HCT116 (cell line): ENCODE measurements around the gene LDB2. TPM values are rescaled to one million over a fixed set of nuclear protein-coding genes. Genes with fewer than 3 reads are reported as not detected.

Experiments used
- ATAC-seq: fragments of 200-7000 bp; cut with Tn5 transposase; 2 replicates; pipeline ENCODE4 v1.9.1; 2020; ENCODE audit warnings: mild to moderate bottlenecking, moderate library complexity
- BruUV-seq: library from RNA; stranded (reverse); fragments of 400-500 nt; replicated peaks from 2 replicates; lab custom pipeline; 2021; lab: Mats Ljungman, UMichigan
- CTCF ChIA-PET: fragments of 300-600 bp; sonication (Branson Sonifier 250); formaldehyde crosslinking; loops from one replicate; lab custom pipeline; 2021; ENCODE audit warnings: antibody characterized with exemption; lab: Charles Lee
- POLR2A ChIA-PET: fragments of 300-600, 350-600 bp; sonication (Branson Sonifier 250); formaldehyde crosslinking; loops from one replicate; lab custom pipeline; 2021; ENCODE audit warnings: antibody characterized with exemption; lab: Charles Lee
- RAD21 ChIA-PET, 2 experiments: fragments of 300-600 bp; sonication (Branson Sonifier 250); formaldehyde crosslinking; loops; one replicate each; lab custom pipeline; 2023; ENCODE audit warnings: low total read pairs in 2 of 2; ENCODE audit not compliant: uncharacterized antibody in 2 of 2, unreplicated experiment in 2 of 2, low non-redundant PET in 1 of 2; lab: Charles Lee
- DNase-seq: peaks from one replicate; pipeline ENCODE4 v3.0.0-alpha.2; 2010; ENCODE audit warnings: low read depth, low spot score
- H2AFZ ChIP-seq: fragments of 200-600 bp; shearing (Covaris generic), sonication (generic); 2 replicates; pipeline ENCODE4 v1.6.1; 2017; ENCODE audit warnings: low read depth, mixed run types, mixed read lengths, antibody characterized with exemption, low read length; ENCODE audit not compliant: poor library complexity, severe bottlenecking
- H3K27ac ChIP-seq: 2 replicates; pipeline ENCODE4 v1.5.1; 2012; ENCODE audit warnings: low read depth, low read length
- H3K27me3 ChIP-seq: fragments of 200-600 bp; sonication (generic); 2 replicates; pipeline ENCODE4 v1.6.1; 2016; ENCODE audit warnings: mixed run types, low read length, mixed read lengths; ENCODE audit not compliant: insufficient read depth
- H3K36me3 ChIP-seq, 2 experiments: fragments of 200-500 bp in 1 of 2; fragments of 200-600 bp in 1 of 2; sonication (Bioruptor generic) in 1 of 2; sonication (generic) in 1 of 2; 2 replicates each; pipeline versions ENCODE4 v1.5.1 to v1.6.1; 2014 to 2016; ENCODE audit warnings: low read length in 2 of 2, inconsistent platforms in 1 of 2, mixed read lengths in 1 of 2, mixed run types in 1 of 2; ENCODE audit not compliant: insufficient read depth in 2 of 2, control insufficient read depth in 1 of 2
- H3K4me1 ChIP-seq, 2 experiments: fragments of 200-600 bp in 1 of 2; sonication (generic) in 1 of 2; 2 replicates each; pipeline versions ENCODE4 v1.5.1 to v1.6.1; 2012 to 2017; ENCODE audit warnings: low read length in 2 of 2, inconsistent platforms in 1 of 2, mild to moderate bottlenecking in 1 of 2, mixed read lengths in 1 of 2, mixed run types in 1 of 2, moderate library complexity in 1 of 2; ENCODE audit not compliant: insufficient read depth in 2 of 2, control insufficient read depth in 1 of 2
- H3K4me2 ChIP-seq: fragments of 200-600 bp; sonication (generic); 2 replicates; pipeline ENCODE4 v1.6.1; 2017; ENCODE audit warnings: mixed run types, low read length, mixed read lengths
- H3K4me3 ChIP-seq, 2 experiments: fragments of 200-600 bp in 1 of 2; sonication (generic) in 1 of 2; replicated peaks in 1 of 2; 2 replicates each; pipeline ENCODE4 v1.5.1; 2011 to 2016; ENCODE audit warnings: low read length in 2 of 2, control low read depth in 1 of 2, low read depth in 1 of 2, mild to moderate bottlenecking in 1 of 2, mixed read lengths in 1 of 2, mixed run types in 1 of 2
- H3K79me2 ChIP-seq: fragments of 200-600 bp; sonication (generic); 2 replicates; pipeline ENCODE4 v1.6.1; 2017; ENCODE audit warnings: mild to moderate bottlenecking, mixed run types, low read length, moderate library complexity, mixed read lengths; ENCODE audit not compliant: insufficient read depth
- H3K9ac ChIP-seq: fragments of 200-600 bp; sonication (generic); 2 replicates; pipeline ENCODE4 v1.6.1; 2016; ENCODE audit warnings: low read length, mixed read lengths
- H3K9me2 ChIP-seq: fragments of 200-600 bp; sonication (generic), shearing (Covaris generic); 2 replicates; pipeline ENCODE4 v1.6.1; 2017; ENCODE audit warnings: mixed run types, mild to moderate bottlenecking, moderate library complexity; ENCODE audit not compliant: insufficient read depth
- H3K9me3 ChIP-seq, 2 experiments: fragments of 200-500 bp in 1 of 2; fragments of 200-600 bp in 1 of 2; sonication (Bioruptor generic) in 1 of 2; sonication (generic) in 1 of 2; 2 replicates each; pipeline ENCODE4 v1.6.1; 2014 to 2017; ENCODE audit warnings: low read length in 2 of 2, mixed read lengths in 2 of 2, inconsistent platforms in 1 of 2, low read depth in 1 of 2, mild to moderate bottlenecking in 1 of 2, mixed run types in 1 of 2, moderate library complexity in 1 of 2; ENCODE audit not compliant: control insufficient read depth in 1 of 2, insufficient read depth in 1 of 2
- H4K20me1 ChIP-seq: fragments of 200-600 bp; sonication (generic), shearing (Covaris generic); 2 replicates; pipeline ENCODE4 v1.6.1; 2017; ENCODE audit warnings: mixed run types, mild to moderate bottlenecking, moderate library complexity; ENCODE audit not compliant: insufficient read depth
- CEBPB ChIP-seq: IDR thresholded peaks from 2 replicates; pipeline ENCODE4 v1.6.1; 2012; ENCODE audit warnings: low read depth
- FOSL1 ChIP-seq: IDR thresholded peaks from 2 replicates; pipeline ENCODE4 v1.6.1; 2012; ENCODE audit warnings: low read depth
- POLR2A ChIP-seq: IDR thresholded peaks from 2 replicates; pipeline ENCODE4 v1.7.0; 2011; ENCODE audit warnings: borderline replicate concordance; ENCODE audit not compliant: insufficient read depth, insufficient read length; ENCODE audit errors: extremely low read depth
- POLR2AphosphoS5 ChIP-seq: IDR thresholded peaks from 2 replicates; pipeline ENCODE4 v1.6.1; 2011; ENCODE audit warnings: mild to moderate bottlenecking, low read depth, low read length, moderate library complexity
- RAD21 ChIP-seq: IDR thresholded peaks from 2 replicates; pipeline ENCODE4 v1.6.1; 2012; ENCODE audit warnings: low read depth, mild to moderate bottlenecking
- SIN3A ChIP-seq: IDR thresholded peaks from 2 replicates; pipeline ENCODE4 v1.6.1; 2012; ENCODE audit warnings: low read depth
- SRF ChIP-seq: IDR thresholded peaks from 2 replicates; pipeline ENCODE4 v1.6.1; 2012; ENCODE audit warnings: low read depth
- TCF7L2 ChIP-seq: IDR thresholded peaks from 2 replicates; pipeline ENCODE4 v1.7.0; 2011; ENCODE audit warnings: borderline replicate concordance, inconsistent platforms; ENCODE audit not compliant: insufficient read depth, insufficient read length; ENCODE audit errors: extremely low read depth
- ZFX ChIP-seq: fragments of 450-650 bp; IDR thresholded peaks from 2 replicates; pipeline ENCODE4 v1.6.1; 2017
- ZNF274 ChIP-seq: fragments of 200-500 bp; sonication (Bioruptor generic); IDR thresholded peaks from 2 replicates; pipeline ENCODE4 v1.6.1; 2014; ENCODE audit warnings: mild to moderate bottlenecking, low read depth, low read length, inconsistent platforms
- intact Hi-C: fragments of 100-400 bp; cut with micrococcal nuclease; formaldehyde crosslinking; loops from 2 replicates; pipeline ENCODE4 v1.10.0; 2022
- total RNA-seq: library from RNA; stranded (reverse); gene quantifications from one replicate; pipeline ENCODE4 v1.2.1, GENCODE V29; 2021; ENCODE audit not compliant: unreplicated experiment
- TF ChIP-seq, protein P1 (sequence below): IDR thresholded peaks from 2 replicates; pipeline ENCODE4 v1.6.1; 2012
- TF ChIP-seq, protein P2 (sequence below): IDR thresholded peaks from 2 replicates; pipeline ENCODE4 v1.6.1; 2012; ENCODE audit warnings: low read depth
- TF ChIP-seq, protein P3 (sequence below), 3 experiments: fragments of 200-600 bp in 1 of 3; sonication (generic) in 1 of 3; IDR thresholded peaks in 2 of 3; conservative IDR thresholded peaks in 1 of 3; 2 replicates each; pipeline ENCODE4 v1.5.1; 2012 to 2017; ENCODE audit warnings: low read depth in 2 of 3, low read length in 2 of 3, antibody characterized with exemption in 1 of 3, borderline replicate concordance in 1 of 3, control low read depth in 1 of 3, mild to moderate bottlenecking in 1 of 3, mixed read lengths in 1 of 3, mixed run types in 1 of 3, moderate library complexity in 1 of 3; ENCODE audit not compliant: insufficient read depth in 1 of 3

LDB2 gene
- total RNA-seq, 1 experiment from 2014 or later, result 0.12 TPM

DNA sequence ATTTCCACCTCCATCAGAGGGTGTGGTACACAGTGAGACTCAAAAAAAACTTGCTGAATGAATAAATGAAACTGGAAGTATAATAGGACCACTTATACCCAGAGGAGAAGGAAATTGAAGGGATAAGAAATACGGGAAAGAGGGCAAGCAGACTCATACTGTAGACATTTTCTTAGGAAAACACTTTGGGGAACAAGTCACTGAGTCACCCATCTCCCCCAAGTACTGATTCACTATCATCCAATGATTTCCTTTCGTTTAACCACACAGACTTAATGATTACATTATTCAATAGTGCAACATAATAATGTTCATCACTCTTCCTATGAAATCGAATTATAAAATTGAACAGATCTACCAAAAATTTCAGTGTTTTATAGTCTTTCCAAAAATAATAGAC is 97.1 kb downstream of the LDB2 start:
- Histone ChIP-seq H3K27me3 (0 out of 2 replicates have a peak, but pooled peaks cover 1% of the 10 kb centered on the region), H3K79me2 (no peaks in the 10 kb centered on the region), H3K9me2 (no peaks in the 10 kb centered on the region), H3K4me2 (no peak overlapping the region), H3K4me1 (no peaks in the 10 kb centered on the region), H2AFZ (no peak overlapping the region), H3K36me3 (no peaks in the 10 kb centered on the region), H4K20me1 (no peaks in the 10 kb centered on the region), H3K27ac (no peak overlapping the region), H3K9ac (no peak overlapping the region), H3K9me3 (no peaks in the 10 kb centered on the region), H3K4me3 (no peak overlapping the region)
- ATAC-seq, result no peak
- TF ChIP-seq POLR2AphosphoS5 (no peak), CEBPB (no peak), ZNF274 (no peak), POLR2A (no peak), TCF7L2 (no peak), FOSL1 (no peak), SRF (no peak), RAD21 (no peak), ZFX (no peak), SIN3A (no peak)
- TF ChIP-seq, protein P1, sequence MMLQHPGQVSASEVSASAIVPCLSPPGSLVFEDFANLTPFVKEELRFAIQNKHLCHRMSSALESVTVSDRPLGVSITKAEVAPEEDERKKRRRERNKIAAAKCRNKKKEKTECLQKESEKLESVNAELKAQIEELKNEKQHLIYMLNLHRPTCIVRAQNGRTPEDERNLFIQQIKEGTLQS, result no peak
- TF ChIP-seq, protein P2, sequence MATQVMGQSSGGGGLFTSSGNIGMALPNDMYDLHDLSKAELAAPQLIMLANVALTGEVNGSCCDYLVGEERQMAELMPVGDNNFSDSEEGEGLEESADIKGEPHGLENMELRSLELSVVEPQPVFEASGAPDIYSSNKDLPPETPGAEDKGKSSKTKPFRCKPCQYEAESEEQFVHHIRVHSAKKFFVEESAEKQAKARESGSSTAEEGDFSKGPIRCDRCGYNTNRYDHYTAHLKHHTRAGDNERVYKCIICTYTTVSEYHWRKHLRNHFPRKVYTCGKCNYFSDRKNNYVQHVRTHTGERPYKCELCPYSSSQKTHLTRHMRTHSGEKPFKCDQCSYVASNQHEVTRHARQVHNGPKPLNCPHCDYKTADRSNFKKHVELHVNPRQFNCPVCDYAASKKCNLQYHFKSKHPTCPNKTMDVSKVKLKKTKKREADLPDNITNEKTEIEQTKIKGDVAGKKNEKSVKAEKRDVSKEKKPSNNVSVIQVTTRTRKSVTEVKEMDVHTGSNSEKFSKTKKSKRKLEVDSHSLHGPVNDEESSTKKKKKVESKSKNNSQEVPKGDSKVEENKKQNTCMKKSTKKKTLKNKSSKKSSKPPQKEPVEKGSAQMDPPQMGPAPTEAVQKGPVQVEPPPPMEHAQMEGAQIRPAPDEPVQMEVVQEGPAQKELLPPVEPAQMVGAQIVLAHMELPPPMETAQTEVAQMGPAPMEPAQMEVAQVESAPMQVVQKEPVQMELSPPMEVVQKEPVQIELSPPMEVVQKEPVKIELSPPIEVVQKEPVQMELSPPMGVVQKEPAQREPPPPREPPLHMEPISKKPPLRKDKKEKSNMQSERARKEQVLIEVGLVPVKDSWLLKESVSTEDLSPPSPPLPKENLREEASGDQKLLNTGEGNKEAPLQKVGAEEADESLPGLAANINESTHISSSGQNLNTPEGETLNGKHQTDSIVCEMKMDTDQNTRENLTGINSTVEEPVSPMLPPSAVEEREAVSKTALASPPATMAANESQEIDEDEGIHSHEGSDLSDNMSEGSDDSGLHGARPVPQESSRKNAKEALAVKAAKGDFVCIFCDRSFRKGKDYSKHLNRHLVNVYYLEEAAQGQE, result no peak
- TF ChIP-seq, protein P3, sequence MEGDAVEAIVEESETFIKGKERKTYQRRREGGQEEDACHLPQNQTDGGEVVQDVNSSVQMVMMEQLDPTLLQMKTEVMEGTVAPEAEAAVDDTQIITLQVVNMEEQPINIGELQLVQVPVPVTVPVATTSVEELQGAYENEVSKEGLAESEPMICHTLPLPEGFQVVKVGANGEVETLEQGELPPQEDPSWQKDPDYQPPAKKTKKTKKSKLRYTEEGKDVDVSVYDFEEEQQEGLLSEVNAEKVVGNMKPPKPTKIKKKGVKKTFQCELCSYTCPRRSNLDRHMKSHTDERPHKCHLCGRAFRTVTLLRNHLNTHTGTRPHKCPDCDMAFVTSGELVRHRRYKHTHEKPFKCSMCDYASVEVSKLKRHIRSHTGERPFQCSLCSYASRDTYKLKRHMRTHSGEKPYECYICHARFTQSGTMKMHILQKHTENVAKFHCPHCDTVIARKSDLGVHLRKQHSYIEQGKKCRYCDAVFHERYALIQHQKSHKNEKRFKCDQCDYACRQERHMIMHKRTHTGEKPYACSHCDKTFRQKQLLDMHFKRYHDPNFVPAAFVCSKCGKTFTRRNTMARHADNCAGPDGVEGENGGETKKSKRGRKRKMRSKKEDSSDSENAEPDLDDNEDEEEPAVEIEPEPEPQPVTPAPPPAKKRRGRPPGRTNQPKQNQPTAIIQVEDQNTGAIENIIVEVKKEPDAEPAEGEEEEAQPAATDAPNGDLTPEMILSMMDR (IDR thresholded peaks at IDR 0.05 in 2 of 3, conservative IDR thresholded peaks at IDR 0.05 in 1 of 3; ENCODE audit: borderline replicate concordance in 1 of 3, insufficient read depth in 1 of 3, low read depth in 2 of 3, low read length in 2 of 3), result no peak
- intact Hi-C loops, result no loop called here
- DNase-seq, result no peak
- POLR2A ChIA-PET, result no interaction called here
- BruUV-seq, result no TSS peak
- RAD21 ChIA-PET, result no interaction called here
- CTCF ChIA-PET, result no interaction called here
